BLaER1 (cell line): ENCODE measurements around the gene PRM2.

ENCODE experiments used
- H3K27ac ChIP-seq: shearing (Covaris generic); formaldehyde crosslinking; 2 replicates; pipeline ENCODE4 v1.8.1; 2022
- H3K27me3 ChIP-seq: shearing (Covaris generic); formaldehyde crosslinking; 2 replicates; pipeline ENCODE4 v1.8.1; 2022
- H3K36me3 ChIP-seq: shearing (Covaris generic); formaldehyde crosslinking; 2 replicates; pipeline ENCODE4 v1.8.1; 2022
- H3K4me1 ChIP-seq: shearing (Covaris generic); formaldehyde crosslinking; 2 replicates; pipeline ENCODE4 v1.8.1; 2022
- H3K4me2 ChIP-seq: shearing (Covaris generic); formaldehyde crosslinking; 2 replicates; pipeline ENCODE4 v1.8.1; 2022
- H3K4me3 ChIP-seq: shearing (Covaris generic); formaldehyde crosslinking; 2 replicates; pipeline ENCODE4 v1.8.1; 2022
- H3K9ac ChIP-seq: shearing (Covaris generic); formaldehyde crosslinking; 2 replicates; pipeline ENCODE4 v1.8.1; 2022
- H3K9me3 ChIP-seq: shearing (Covaris generic); formaldehyde crosslinking; 2 replicates; pipeline ENCODE4 v1.8.1; 2022
- H4K20me1 ChIP-seq: shearing (Covaris generic); formaldehyde crosslinking; 2 replicates; pipeline ENCODE4 v1.8.1; 2022
- Cebpa-rat ChIP-seq: shearing (Covaris generic); IDR thresholded peaks from 2 replicates; pipeline ENCODE4 v1.8.1; 2022

PRM2 gene

DNA sequence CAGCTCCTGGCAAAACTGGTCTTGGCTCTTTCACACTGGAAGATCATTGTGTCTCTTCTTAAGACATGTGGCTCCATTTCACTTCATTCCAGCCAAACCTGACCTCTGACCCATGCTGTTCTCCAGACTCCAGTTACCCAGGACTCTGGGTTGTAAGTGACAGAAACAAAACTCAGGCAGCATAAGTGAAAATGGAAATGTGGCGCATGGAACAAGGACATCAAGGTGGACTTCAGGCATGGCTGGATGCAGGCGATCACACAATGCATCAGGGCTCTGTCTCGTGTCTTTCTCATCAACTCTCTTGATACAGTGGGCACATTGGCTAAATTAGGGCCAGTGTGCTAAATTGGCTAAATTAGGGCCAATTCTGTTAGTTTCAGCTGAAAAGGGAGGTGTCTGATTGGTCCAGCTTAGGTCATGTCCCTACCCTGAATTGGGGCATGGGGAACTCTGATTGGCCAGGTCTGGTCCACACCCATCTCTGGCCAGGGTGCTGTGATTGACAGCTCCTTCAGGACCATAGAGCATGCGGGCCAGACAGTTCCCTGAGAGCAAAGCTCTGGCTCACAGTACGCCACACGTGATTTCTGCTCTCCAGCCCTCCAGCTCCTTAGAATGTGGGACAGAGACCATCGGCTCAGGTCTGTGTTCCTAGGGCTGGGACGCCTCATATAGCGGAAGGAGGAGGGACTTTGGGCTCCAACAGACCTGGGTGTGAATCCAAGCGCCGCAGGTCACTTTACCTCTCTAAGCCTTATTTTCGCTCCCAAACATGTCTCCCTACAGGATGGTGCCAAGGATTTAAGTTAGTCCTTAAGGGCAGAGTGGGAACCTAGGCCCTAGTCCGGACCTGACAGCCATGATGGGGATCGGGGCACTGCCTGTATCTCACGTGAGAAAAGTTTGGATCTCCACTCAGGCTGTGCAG lies 37.7 kb downstream of the PRM2 start:
- Histone ChIP-seq H3K36me3 (no peaks in the 10 kb centered on the region), H3K4me3 (no peak overlapping the region), H3K27me3 (no peaks in the 10 kb centered on the region), H3K4me1 (peaks cover 76% of the 10 kb centered on the region), H3K9ac (0 out of 2 replicates have a peak overlapping the region, but pooled peaks have one; percentile 20), H3K27ac (no peak overlapping the region), H4K20me1 (no peaks in the 10 kb centered on the region), H3K9me3 (no peaks in the 10 kb centered on the region), H3K4me2 (peak overlapping the region; percentile 41)
- TF ChIP-seq Cebpa-rat = no peak

DNA sequence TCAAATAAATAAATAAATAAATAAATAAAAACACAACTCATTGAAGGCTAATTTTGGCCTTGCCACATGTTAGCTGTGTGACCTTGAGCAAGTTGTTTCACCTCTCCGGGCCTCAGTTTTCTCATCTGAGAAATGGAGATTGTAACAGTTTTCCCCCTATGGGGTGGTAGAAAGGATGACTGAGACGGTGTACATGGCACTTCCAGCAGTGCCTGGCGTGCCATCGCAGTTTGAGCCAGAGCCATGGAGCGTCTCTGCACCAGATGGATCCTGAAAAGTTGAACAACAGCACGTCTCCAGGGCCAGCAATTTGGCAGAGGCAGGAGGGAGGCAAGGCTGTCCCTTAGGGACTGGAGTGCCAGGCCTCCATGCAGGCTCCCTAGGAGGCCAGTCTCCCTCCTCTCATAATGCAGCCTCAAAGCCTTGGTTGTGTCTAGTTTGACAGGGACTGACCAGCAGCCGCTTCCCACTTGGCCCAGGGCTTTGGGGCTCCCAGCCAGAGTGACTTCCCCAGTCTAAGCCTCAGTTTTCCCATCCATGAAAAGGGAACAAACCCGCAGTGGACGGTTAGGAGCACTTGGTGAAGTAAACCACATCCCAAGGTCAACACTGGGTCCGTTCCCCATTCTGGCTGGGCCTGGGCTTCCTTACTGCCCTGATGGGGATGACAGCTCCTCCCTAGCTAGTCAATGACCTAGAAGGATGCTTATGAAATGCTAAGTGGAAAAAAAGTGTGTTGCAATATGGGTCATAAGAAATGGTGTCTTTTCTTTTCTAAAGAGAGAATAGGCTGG lies 39.6 kb downstream of the PRM2 start:
- Histone ChIP-seq H3K4me2 (peak overlapping the region; percentile 92), H3K27me3 (no peaks in the 10 kb centered on the region), H4K20me1 (no peaks in the 10 kb centered on the region), H3K4me1 (peaks cover 89% of the 10 kb centered on the region), H3K9me3 (no peaks in the 10 kb centered on the region), H3K36me3 (no peaks in the 10 kb centered on the region), H3K4me3 (no peak overlapping the region), H3K27ac (no peak overlapping the region), H3K9ac (no peak overlapping the region)
- TF ChIP-seq Cebpa-rat = no peak

DNA sequence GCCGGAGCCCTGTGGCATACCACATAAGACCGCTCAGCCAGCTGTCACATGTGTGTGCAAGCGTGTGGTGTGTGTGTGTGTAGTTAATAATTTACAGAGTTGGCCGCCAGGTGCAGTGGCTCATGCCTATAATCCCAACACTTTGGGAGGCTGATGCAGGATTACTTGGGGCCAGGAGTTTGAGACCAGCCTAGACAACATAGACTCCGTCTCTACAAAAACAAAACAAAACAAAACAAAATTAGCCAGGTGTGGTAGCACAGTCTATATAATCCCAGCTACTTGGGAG lies 40.6 kb downstream of the PRM2 start:
- H3K4me3 ChIP-seq = no peak overlapping the region
- peak overlapping the region; percentile 92 for H3K4me2 ChIP-seq
- no peak for TF ChIP-seq Cebpa-rat
- no peaks in the 10 kb centered on the region for H4K20me1 ChIP-seq
- H3K9ac ChIP-seq = no peak overlapping the region
- H3K4me1 ChIP-seq = peaks cover 89% of the 10 kb centered on the region
- H3K27me3 ChIP-seq = no peaks in the 10 kb centered on the region
- H3K27ac ChIP-seq = no peak overlapping the region
- no peaks in the 10 kb centered on the region for H3K9me3 ChIP-seq
- H3K36me3 ChIP-seq = no peaks in the 10 kb centered on the region

DNA sequence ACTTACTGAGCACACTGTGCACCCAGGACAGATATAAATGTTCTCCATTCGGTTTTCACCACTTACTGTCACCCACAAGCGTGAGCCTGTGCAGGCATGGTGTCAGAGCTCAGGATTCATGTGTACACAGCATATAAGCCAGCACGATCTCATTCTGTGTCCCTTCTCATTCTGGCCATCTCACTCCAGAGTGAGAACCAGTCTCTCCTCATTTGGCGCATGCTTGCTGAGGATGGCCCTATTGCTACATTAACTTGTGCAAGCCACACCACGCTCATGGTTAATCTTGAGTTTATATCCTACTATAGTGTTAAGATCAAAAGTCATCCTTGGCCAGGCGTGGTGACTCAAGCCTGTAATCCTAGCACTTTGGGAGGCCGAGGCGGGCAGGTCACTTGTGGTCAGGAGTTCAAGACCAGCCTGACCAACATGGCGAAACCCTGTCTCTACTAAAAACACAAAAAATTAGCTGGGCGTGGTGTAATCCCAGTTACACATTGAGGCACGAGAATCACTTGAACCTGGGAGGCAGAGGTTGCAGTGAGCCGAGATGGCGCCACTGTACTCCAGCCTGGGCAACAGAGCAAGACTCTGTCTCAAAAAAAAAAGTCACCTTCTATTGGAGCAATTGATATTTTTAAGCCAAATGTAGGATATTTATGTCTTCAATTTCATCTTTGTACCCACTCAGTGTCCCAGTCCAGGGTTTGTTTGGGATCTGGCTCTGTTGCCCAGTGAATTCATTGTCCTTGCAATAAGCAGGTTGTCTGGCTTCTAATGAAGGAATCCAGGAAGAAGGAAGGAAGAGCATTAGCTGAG lies 41.2 kb downstream of the PRM2 start:
- no peaks in the 10 kb centered on the region for H3K27me3 ChIP-seq
- no peak overlapping the region for H3K4me3 ChIP-seq
- peak overlapping the region; percentile 92 for H3K4me2 ChIP-seq
- no peak overlapping the region for H3K27ac ChIP-seq
- H3K4me1 ChIP-seq = peaks cover 89% of the 10 kb centered on the region
- H3K9ac ChIP-seq = no peak overlapping the region
- H4K20me1 ChIP-seq = no peaks in the 10 kb centered on the region
- no peaks in the 10 kb centered on the region for H3K36me3 ChIP-seq
- TF ChIP-seq Cebpa-rat = no peak
- H3K9me3 ChIP-seq = no peaks in the 10 kb centered on the region

DNA sequence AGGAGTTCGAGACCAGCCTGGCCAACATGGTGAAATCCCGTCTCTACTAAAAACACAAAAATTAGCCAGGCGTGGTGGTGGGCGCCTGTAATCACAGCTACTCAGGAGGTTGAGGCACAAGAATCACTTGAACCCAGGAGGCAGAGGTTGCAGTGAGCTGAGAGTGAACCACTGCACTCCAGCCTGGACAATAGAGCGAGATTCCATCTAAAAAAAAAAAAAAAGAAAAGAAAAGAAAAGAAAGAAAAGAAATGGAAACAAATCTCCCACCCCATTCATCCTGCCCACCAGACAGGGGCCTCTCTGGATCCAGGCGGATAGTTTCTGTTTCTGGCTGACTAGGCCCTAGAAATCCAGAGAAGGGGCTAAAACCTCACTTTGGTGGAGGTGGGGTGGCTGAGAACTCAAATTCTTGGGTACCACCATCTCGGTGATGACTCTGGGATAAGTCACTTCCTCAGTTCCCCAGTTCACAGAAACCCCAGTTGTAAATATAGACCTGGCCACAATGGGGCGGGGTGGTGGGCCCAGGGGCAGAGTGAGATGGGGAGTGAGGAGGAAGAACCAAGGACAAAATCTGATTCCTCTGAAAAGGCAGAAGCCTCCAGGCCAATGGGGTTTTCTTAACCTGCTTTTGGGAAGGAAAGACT lies 42.4 kb downstream of the PRM2 start:
- no peak overlapping the region; the same call in 1 of the 2 replicates for H3K9ac ChIP-seq
- no peaks in the 10 kb centered on the region for H3K9me3 ChIP-seq
- peaks cover 90% of the 10 kb centered on the region for H3K4me1 ChIP-seq
- no peaks in the 10 kb centered on the region for H3K27me3 ChIP-seq
- no peaks in the 10 kb centered on the region for H3K36me3 ChIP-seq
- H3K4me3 ChIP-seq = no peak overlapping the region
- H3K27ac ChIP-seq = no peak overlapping the region
- no peaks in the 10 kb centered on the region for H4K20me1 ChIP-seq
- TF ChIP-seq Cebpa-rat = no peak
- H3K4me2 ChIP-seq = peak overlapping the region; percentile 92

DNA sequence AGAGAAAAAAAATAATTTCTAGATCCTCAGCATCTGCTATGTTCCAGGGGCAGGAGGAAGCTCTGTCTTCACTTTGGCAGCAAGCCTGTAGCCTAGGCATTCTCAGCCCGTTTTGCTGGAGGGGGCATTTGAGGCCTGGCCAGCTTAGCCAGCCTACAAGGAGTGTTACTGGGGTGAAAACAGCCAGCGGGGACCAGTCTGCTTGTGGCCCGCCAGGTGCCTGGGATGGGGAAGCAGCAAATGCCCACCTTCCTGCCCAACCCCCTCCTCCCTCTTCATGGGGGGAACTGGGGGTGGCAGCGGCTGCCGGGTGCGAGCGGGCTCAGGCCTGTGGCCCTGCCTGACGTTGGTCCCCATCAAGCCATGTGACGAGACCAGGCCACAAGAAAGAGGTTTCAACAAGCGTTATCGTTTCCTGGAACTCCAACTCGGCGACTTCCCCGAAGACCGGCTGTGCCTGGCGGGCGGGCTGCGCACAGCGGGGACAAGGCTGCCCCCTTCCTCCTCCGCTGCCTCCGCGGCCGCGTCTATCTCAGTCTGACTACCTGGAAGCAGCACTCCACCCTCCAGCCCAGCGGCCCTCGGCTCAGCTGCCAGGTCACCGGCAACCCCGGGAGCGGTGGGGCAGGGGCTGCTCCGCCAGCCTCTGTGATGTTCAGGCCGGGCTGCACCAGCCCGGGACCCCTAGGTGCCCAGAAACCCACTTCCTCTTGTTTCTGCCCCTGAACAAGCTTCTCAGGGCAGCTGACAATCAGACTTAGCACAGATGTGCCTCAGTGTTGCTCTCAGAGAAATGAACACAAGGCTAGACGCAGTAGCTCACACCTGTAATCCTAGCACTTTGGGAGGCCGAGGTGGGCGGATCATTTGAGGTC lies 43.2 kb downstream of the PRM2 start:
- Histone ChIP-seq H3K9ac (peak overlapping the region; percentile 52), H3K27ac (peak overlapping the region; percentile 68), H4K20me1 (no peaks in the 10 kb centered on the region), H3K27me3 (no peaks in the 10 kb centered on the region), H3K9me3 (no peaks in the 10 kb centered on the region), H3K4me1 (peaks cover 83% of the 10 kb centered on the region), H3K4me2 (peak overlapping the region; percentile 92), H3K36me3 (no peaks in the 10 kb centered on the region), H3K4me3 (peak overlapping the region; percentile 47)
- no peak for TF ChIP-seq Cebpa-rat

DNA sequence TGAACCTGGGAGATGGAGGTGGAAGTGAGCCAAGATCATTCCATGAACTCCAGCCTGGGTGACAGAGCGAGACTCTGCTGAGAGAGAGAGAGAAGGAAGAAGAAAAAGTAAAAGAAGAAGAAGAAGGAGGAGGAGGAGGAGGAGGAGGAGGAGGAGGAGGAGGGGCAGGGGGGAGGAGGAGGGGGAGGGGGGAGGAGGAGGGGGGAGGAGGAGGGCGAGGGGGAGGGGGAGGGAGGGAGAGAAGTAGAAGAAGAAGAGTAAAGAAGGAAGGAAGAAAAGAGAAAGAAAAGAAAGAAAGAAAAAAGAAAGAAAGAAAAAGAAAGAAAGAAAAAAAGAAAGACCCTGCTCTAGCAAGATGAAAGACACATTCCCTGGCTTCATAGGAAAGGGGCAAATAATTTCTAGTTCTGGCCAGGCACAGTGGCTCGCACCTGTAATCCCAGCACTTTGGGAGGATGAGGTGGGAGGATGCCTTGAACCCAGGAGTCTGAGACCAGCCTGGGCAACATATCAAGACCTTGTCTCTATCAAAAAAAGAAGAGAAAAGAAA lies 43.9 kb downstream of the PRM2 start:
- Histone ChIP-seq H3K36me3 (no peaks in the 10 kb centered on the region), H3K4me3 (peak overlapping the region; percentile 47; the same call in 1 of the 2 replicates), H3K4me1 (peaks cover 75% of the 10 kb centered on the region), H3K9me3 (no peaks in the 10 kb centered on the region), H3K27ac (peak overlapping the region; percentile 68), H4K20me1 (no peaks in the 10 kb centered on the region), H3K27me3 (no peaks in the 10 kb centered on the region), H3K9ac (peak overlapping the region; percentile 52), H3K4me2 (peak overlapping the region; percentile 92)
- TF ChIP-seq Cebpa-rat = no peak

DNA sequence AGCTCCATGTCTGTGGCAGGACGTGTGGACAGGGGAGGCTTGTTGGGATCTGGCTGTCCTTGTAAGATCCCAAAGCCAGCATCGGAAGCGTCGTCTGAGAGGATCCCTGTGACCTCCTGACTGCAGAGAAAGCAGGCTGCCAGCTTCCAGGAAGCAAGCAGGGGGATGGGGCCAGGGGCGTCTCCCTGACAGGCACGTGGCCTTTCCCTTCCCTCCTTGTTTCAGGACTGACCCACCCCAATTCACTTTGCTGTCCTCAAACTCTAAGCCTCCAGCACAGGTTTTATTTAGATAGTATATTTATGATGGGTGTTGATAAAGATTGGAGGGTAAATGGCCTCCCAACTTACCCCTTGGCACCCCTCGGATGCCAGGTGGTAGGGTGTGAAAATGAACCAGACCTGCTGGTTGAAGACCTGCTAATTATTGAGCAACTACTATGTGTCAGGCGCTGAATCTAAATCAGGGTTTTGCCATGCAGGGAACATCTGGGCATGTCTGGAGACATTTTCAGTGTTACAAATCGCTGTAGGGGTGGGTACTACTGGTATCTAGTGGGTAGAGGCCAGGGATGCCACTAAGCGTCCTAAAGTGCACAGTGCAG lies 44.8 kb downstream of the PRM2 start:
- Histone ChIP-seq H3K27me3 (no peaks in the 10 kb centered on the region), H3K36me3 (no peaks in the 10 kb centered on the region), H3K9ac (no peak overlapping the region), H3K4me3 (no peak overlapping the region), H3K4me2 (peak overlapping the region; percentile 58), H3K27ac (no peak overlapping the region), H3K4me1 (peaks cover 73% of the 10 kb centered on the region), H4K20me1 (no peaks in the 10 kb centered on the region), H3K9me3 (no peaks in the 10 kb centered on the region)
- no peak for TF ChIP-seq Cebpa-rat
